GM19463 (cell line): ENCODE measurements around the gene GSTK1.
"Not testable (repeated sequence)": the region's sequence is repeated elsewhere in the genome, so short reads cannot be mapped to it uniquely, and the experiment has no call there.

Source experiments
- ATAC-seq: cut with Tn5 transposase; IDR thresholded peaks from one replicate; pipeline ENCODE4 v1.9.1; 2021; ENCODE audit warnings: mild to moderate bottlenecking, moderate library complexity; ENCODE audit not compliant: unreplicated experiment

The GSTK1 gene

GRCh38 chr7:143263266-143264195 lies at the start of gene GSTK1:
GSTK1 (plus strand) TSS chr7:143263441; CDS start chr7:143263514, 73 bp downstream.
- ATAC-seq = peak; percentile 98

DNA sequence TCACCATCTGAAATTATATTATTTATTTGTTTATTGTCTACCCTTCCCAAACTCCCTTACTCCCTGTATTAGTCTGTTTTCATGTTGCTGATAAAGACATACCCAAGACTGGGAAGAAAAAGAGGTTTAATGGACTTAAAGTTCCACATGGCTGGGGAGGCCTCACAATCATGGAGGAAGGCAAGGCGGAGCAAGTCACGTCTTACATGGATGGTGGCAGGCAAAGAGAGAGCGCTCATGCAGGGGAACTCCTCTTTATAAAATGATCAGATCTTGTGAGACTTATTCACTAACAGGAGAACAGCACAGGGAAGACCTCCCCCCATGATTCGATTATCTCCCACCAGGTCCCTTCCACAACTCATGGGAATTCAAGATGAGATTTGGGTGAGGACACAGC lies 49.8 kb upstream of the GSTK1 start:
- not testable (repeated sequence) for ATAC-seq

GRCh38 chr7:143214789-143215679 lies 48.2 kb upstream of the GSTK1 start:
- peak; percentile 89 for ATAC-seq

GRCh38 chr7:143216151-143216550 lies 47.1 kb upstream of the GSTK1 start:
- no peak for ATAC-seq

DNA sequence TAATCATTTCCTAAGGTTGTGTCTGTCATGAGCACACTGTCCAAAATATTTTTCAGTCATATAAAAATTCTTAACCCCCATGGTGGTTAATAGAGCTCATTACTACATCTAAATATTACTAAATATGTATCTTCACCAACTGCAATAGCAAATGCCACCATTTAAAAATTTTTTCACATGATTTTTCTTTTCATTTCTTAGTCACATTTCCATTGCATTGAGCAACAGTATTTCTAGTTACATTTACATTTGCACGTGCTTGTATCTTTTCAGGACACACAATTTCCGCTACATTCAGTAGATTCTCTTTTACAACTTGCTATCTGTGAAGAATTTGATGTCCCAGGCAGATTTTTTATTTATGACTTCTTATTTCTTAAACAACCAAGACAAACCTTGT lies 46.6 kb upstream of the GSTK1 start:
- no peak for ATAC-seq

DNA sequence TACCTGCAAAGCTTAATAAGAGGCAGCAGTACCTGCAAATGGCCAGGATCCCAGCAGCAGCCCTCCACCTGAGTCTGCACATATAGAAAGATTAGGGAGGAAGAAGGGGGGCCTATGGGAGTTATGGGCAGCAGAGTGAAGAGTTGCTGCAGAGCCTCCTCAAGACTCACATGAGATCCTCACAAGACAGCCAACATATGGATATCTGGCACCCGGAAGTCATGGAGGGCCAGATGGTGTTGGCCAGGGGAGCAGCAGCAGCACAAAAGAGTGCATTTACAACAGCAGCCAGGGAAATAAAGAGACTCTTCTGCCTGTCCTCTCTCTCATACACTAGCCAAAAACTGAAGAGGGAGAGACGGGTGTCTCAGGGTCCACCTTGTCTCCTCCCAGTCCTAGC lies 45.4 kb upstream of the GSTK1 start:
- ATAC-seq = no peak

DNA sequence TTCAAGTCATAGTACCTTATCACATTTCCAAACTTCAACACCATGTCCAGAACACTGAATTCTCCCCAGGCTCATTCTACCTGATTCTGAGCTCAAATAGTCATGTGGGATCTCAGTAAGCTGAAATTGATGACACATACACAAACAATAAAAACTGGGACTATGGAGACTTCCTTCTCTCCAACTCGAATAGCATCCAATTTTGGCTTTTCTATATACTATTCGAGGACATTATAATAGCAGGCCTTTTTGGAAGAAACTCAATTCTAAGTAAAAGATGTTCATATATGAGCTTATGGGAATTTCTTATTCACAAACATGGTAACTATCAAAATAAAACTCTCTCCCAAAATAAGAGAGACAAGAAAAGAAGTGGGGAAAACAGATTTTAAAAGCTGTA lies 42.0 kb upstream of the GSTK1 start:
- no peak for ATAC-seq

- ATAC-seq = no peak
Observed at GRCh38 chr7:143221737-143222136, 41.5 kb upstream of the GSTK1 start, which contains the start of gene TAS2R40. TAS2R40 (plus strand) TSS chr7:143222037; CDS start chr7:143222079, 42 bp downstream.

- ATAC-seq = no peak
Observed at GRCh38 chr7:143222782-143223181, 40.5 kb upstream of the GSTK1 start.

- ATAC-seq = no peak
Observed at GRCh38 chr7:143223784-143224183, 39.5 kb upstream of the GSTK1 start.

- ATAC-seq = no peak
Observed at GRCh38 chr7:143225047-143225446, 38.2 kb upstream of the GSTK1 start.

DNA sequence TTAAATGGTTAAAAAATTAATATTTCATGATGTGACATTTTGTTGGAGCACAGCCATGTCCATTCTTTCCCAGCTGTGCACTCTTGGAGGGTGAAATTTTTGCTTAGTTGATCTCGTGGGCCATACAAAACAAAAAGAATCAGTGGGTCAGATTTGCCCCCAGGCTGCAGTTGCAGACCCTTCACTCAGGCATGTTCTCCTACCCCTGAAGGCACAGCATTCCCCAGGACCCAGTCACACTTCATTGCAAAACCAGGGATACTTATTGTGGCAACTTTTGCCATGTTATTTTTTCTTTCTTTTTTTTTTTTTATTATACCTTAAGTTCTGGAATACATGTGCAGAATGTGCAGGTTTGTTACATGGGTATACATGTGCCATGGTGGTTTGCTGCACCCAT lies 35.4 kb upstream of the GSTK1 start:
- ATAC-seq = no peak

DNA sequence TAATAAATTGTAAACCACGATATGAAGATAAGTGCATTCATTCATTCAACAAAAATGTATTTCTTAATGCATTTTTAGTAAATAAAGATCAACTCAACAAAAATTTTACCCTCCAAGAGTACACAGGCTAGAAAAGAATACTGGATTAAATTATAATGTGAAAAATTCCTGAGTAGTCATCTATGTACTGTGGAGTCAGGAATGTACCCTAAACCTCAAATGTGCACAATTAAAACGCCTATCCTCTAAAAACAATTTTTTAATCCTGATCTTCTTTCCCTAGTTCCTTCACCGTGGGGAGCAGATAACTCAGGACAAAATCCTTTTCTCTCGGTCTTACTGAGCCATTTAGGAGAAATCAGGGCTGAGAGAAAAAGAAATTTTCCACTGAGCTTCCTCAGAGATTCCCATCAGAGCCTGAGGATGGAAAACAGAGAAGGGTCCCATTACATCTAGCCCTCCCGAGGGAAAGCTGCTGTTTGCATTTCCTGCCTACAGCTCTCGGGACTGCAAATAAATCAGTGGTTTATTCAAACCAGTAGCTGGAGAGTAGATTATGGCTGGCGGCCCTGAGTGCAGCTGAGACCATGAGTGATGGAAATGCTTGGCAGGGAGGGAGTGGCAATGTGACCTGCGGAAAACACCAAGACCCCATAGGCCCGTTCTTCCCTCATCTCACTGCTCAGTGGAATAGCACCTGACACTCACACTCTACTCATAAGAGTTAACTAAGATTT lies 34.0 kb upstream of the GSTK1 start:
- ATAC-seq = no peak

- ATAC-seq = no peak
Observed at GRCh38 chr7:143230602-143231457, 32.4 kb upstream of the GSTK1 start.

- no peak for ATAC-seq
Observed at GRCh38 chr7:143233816-143234532, 29.3 kb upstream of the GSTK1 start.

DNA sequence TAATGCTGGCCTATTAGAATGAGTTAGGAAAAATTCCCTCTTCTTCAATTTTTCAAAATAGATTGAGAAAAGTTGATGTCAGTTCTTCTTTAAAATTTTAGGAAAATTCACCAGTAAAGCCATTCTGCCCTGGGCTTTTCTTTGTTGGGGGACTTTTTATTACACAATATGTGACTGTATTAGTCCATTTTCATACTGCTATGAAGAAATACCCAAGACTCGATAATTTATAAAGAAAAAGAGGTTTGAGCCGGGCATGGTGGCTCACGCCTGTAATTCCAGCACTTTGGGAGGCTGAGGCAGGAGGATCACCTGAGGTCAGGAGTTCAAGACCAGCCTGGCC lies 28.7 kb upstream of the GSTK1 start:
- no peak for ATAC-seq

- ATAC-seq = no peak
Observed at GRCh38 chr7:143235561-143235960, 27.7 kb upstream of the GSTK1 start.

DNA sequence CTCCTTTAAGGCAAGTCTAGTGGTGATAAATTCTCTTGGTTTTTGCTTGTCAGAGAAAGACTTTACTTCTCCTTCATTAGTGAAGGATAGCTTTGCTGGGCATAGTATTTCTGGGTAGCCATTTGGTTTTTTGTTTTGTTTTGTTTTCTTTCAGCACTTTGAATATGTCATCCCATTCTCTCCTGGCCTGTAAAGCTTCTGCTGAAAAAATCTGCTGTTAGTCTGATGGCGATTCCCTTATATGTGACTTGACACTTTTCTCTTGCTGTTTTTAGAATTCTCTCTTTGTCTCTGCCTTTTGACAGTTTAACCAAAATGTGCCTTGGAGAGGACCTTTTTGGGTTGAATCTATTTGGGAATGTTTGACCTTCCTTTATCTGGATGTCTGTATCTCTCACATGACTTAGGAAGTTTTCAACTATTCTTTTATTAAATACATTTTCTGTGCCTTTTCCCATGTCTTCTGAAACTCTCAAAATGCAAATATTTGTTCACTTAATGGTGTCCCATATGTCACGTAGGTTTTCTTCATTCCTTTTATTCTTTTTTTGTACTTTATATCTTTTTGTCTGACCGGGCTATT lies 26.7 kb upstream of the GSTK1 start:
- ATAC-seq = no peak

DNA sequence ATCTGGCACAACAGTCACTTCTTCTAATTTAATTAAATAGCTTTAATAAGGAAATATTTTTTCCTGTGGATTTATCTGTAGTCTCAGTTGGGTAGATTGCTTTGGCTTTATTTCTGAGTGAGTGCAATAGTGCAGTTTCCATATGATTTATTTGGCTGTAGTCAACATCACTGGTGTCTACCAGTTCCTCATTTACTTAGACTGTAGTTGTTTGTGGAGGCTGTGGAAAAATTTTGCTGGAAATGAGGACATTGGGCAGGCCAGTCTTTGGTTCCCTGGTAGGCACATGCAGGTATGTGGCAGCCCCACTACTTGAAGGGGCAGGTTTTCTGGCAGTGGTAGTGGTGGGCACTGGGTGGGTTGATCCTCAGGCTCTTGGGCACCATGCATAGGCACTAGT lies 25.9 kb upstream of the GSTK1 start:
- no peak for ATAC-seq
